K562 (cell line): Measurements from ENCODE around the gene BLOC1S4.

Experiments used
- CTCF ChIP-seq, 3 experiments: IDR thresholded peaks in 2 of 3; conservative IDR thresholded peaks in 1 of 3; 2 replicates each; pipeline ENCODE4 v1.5.1; 2011 to 2012; ENCODE audit warnings: low read length in 3 of 3, mild to moderate bottlenecking in 3 of 3, control low read depth in 2 of 3, improper control_type of control experiment in 1 of 3, inconsistent platforms in 1 of 3, low read depth in 1 of 3, mixed read lengths in 1 of 3, moderate library complexity in 1 of 3; ENCODE audit not compliant: insufficient read depth in 2 of 3
- NFIC ChIP-seq: fragments of 450-650 bp; IDR thresholded peaks from 2 replicates; pipeline ENCODE4 v1.6.1; 2017; ENCODE audit warnings: mild to moderate bottlenecking, inconsistent platforms
- ZNF217 ChIP-seq: sonication (generic); formaldehyde crosslinking; IDR thresholded peaks from 2 replicates; pipeline ENCODE4 v1.8.0; 2022; ENCODE audit warnings: mild to moderate bottlenecking, missing genetic modification reagents

GRCh38 chr4:6699388-6699787 is 16.6 kb upstream of the BLOC1S4 start:
- TF ChIP-seq CTCF (IDR thresholded peaks at IDR 0.05 in 2 of 3, conservative IDR thresholded peaks at IDR 0.05 in 1 of 3; ENCODE audit: insufficient read depth in 2 of 3, low read depth in 1 of 3, low read length in 3 of 3) (no peak), ZNF217 (CRISPR knock-in tag) (no peak), NFIC (no peak)
